DMS 273 treated with DMSO at 0.1 percent for 48 hours (cell line): ENCODE measurements around the gene PSMD12.
"Not testable (repeated sequence)": the region's sequence is repeated elsewhere in the genome, so short reads cannot be mapped to it uniquely, and the experiment has no call there.

ENCODE experiments used
- DNase-seq: peaks from one replicate; lab custom pipeline; 2025; lab: John Stamatoyannopoulos, UW

Gene PSMD12

GRCh38 chr17:67366193-67367157, at the start of gene PSMD12:
TSS of gene PSMD12 (minus strand) at chr17:67366577. CDS start at chr17:67366519, 58 bp downstream.
- peak; percentile 45 for DNase-seq

- DNase-seq: no peak
Measured at GRCh38 chr17:67415291-67415690, 48.9 kb upstream of the PSMD12 start.

- no peak for DNase-seq
Measured at GRCh38 chr17:67414559-67414958, 48.2 kb upstream of the PSMD12 start.

GRCh38 chr17:67414130-67414529, 47.8 kb upstream of the PSMD12 start:
- no peak for DNase-seq

GRCh38 chr17:67413388-67413787, 47.0 kb upstream of the PSMD12 start:
- no peak for DNase-seq

GRCh38 chr17:67412941-67413340, 46.6 kb upstream of the PSMD12 start:
- no peak for DNase-seq

GRCh38 chr17:67412032-67412431, 45.7 kb upstream of the PSMD12 start:
- no peak for DNase-seq

GRCh38 chr17:67411397-67411796, 45.0 kb upstream of the PSMD12 start:
- no peak for DNase-seq

GRCh38 chr17:67408455-67408830, 42.1 kb upstream of the PSMD12 start:
- not testable (repeated sequence) for DNase-seq

GRCh38 chr17:67403483-67403882, 37.1 kb upstream of the PSMD12 start:
- no peak for DNase-seq

- no peak for DNase-seq
Measured at GRCh38 chr17:67403065-67403464, 36.7 kb upstream of the PSMD12 start.

GRCh38 chr17:67401598-67402504, 35.5 kb upstream of the PSMD12 start:
- no peak for DNase-seq

- no peak for DNase-seq
Measured at GRCh38 chr17:67401106-67401505, 34.7 kb upstream of the PSMD12 start.

- peak; percentile 52 for DNase-seq
Measured at GRCh38 chr17:67400193-67400592, 33.8 kb upstream of the PSMD12 start.

GRCh38 chr17:67399676-67400075, 33.3 kb upstream of the PSMD12 start:
- no peak for DNase-seq

- no peak for DNase-seq
Measured at GRCh38 chr17:67393809-67394397, 27.5 kb upstream of the PSMD12 start.

- no peak for DNase-seq
Measured at GRCh38 chr17:67392111-67392510, 25.7 kb upstream of the PSMD12 start.

- DNase-seq: peak; percentile 42
Measured at GRCh38 chr17:67390646-67391361, 24.4 kb upstream of the PSMD12 start.

- no peak for DNase-seq
Measured at GRCh38 chr17:67390006-67390645, 23.7 kb upstream of the PSMD12 start.

- no peak for DNase-seq
Measured at GRCh38 chr17:67388986-67389385, 22.6 kb upstream of the PSMD12 start.

GRCh38 chr17:67388536-67388935, 22.2 kb upstream of the PSMD12 start:
- DNase-seq: not testable (repeated sequence)
